Vagina (tissue), 2 donors: ENCODE data around the gene ACAP3.

Source experiments
- POLR2A ChIP-seq, 2 donors: fragments of 450-650 bp; IDR thresholded peaks; one replicate each; pipeline ENCODE4 v1.6.1; 2017; ENCODE audit warnings: antibody characterized with exemption in 2 of 2, mild to moderate bottlenecking in 2 of 2, moderate library complexity in 2 of 2
- POLR2AphosphoS5 ChIP-seq, 2 donors: sonication (generic); formaldehyde crosslinking; IDR thresholded peaks; one replicate each; pipeline ENCODE4 v1.9.0; 2017; ENCODE audit warnings: antibody characterized with exemption in 2 of 2, mild to moderate bottlenecking in 2 of 2, low read depth in 1 of 2; ENCODE audit not compliant: insufficient read depth in 1 of 2

DNA sequence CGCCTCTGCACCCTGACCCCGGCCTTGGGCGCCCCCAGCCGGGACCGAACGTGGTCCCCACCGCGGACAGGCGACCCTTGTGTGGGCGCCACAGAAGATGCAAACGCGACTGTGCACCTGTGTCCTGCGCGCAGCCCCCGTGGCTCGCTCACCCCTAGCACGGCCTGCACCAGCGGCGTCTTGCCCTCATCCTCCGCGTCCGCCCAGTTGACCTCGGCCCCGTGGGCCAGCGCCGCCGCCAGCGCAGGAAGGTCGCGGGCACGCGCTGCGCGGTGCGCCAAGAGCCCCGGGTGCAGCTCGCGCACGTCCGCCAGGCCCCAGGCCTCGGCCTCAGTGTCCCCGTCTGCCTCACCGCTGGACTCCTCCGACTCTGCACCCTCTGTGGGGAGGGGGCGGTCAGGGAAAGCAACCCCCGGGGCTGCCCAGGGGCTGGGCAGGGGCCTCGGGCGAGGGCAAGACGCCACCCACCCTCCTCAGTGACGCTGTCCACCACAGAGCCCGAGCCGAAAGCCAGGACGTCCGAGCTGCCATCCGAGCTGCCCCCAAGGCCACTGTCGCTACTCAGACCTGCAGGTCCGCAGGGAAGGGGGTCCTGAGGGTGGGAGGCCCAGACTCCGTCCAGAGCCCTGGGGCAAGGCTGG, 13.4 kb downstream of the ACAP3 start:
- TF ChIP-seq POLR2AphosphoS5 (IDR thresholded peaks at IDR 0.05; ENCODE audit: insufficient read depth in 1 of 2, low read depth in 1 of 2) (no peak), POLR2A (IDR thresholded peaks at IDR 0.05) (no peak)
